ENCODE measurements around the gene CSTPP1. TPM values are rescaled to one million over a fixed set of nuclear protein-coding genes. Genes with fewer than 3 reads are reported as not detected.
"Not testable (repeated sequence)": the region's sequence is repeated elsewhere in the genome, so short reads cannot be mapped to it uniquely, and the experiment has no call there.

Gene CSTPP1
- total RNA-seq, 2 experiments from 2014 or later = 14.5 to 18.2 TPM

- CTCF ChIA-PET = no interaction called here
- H3K4me1 Mint-ChIP-seq = peaks cover 12% of the 10 kb centered on the region
- no peak for ATAC-seq
Observed at GRCh38 chr11:47087801-47088200, 151.2 kb downstream of the CSTPP1 start.

DNA sequence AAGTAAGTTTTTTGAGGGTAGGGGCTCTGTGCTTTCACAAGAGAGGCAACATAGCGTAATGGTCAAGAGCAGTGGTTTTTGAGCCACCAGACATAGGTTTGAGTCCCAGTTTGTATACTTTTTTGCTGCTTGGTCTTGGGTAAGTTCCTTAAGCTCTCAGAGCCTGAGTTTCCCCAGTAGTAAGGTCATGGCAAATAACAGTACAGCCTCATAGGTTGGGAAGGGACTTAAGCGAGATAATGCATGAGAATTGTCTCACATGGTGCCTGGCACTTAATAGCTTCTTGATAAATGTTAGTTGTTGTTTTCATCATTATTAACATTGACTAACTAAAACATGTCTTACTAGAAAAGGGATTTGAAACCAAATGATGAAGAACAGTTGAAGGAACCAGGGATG lies 157.0 kb downstream of the CSTPP1 start:
- no peak overlapping the region for H3K27ac Mint-ChIP-seq
- DNase-seq (no peak), ATAC-seq (no peak)
- CTCF ChIA-PET = interaction anchor here (1.6 kb wide), 1 partner anchor 25 kb away, joined by 3 read pairs; no protein-coding TSS in a partner anchor
- no peaks in the 10 kb centered on the region for H3K36me3 Mint-ChIP-seq
- H3K9me3 Mint-ChIP-seq (ENCODE audit: low read depth) = no peaks in the 10 kb centered on the region
- no peaks in the 10 kb centered on the region for H3K4me1 Mint-ChIP-seq
- H3K27me3 Mint-ChIP-seq = no peaks in the 10 kb centered on the region
- no peak overlapping the region for H3K4me3 Mint-ChIP-seq

More at GRCh38 chr11:47087801-47088200, 151.2 kb downstream of the CSTPP1 start:
- no peak overlapping the region for H3K27ac Mint-ChIP-seq
- H3K27me3 Mint-ChIP-seq = no peaks in the 10 kb centered on the region
- H3K9me3 Mint-ChIP-seq (ENCODE audit: low read depth) = no peaks in the 10 kb centered on the region
- H3K36me3 Mint-ChIP-seq = no peaks in the 10 kb centered on the region
- no peak for DNase-seq
- H3K4me3 Mint-ChIP-seq = no peak overlapping the region

GRCh38 chr11:47096871-47097270 lies 160.3 kb downstream of the CSTPP1 start:
- ATAC-seq; H3K9me3 Mint-ChIP-seq (ENCODE audit: low read depth); H3K4me1 Mint-ChIP-seq; H3K4me3 Mint-ChIP-seq; H3K36me3 Mint-ChIP-seq; H3K27ac Mint-ChIP-seq; H3K27me3 Mint-ChIP-seq; CTCF ChIA-PET; DNase-seq: not testable (repeated sequence)

DNA sequence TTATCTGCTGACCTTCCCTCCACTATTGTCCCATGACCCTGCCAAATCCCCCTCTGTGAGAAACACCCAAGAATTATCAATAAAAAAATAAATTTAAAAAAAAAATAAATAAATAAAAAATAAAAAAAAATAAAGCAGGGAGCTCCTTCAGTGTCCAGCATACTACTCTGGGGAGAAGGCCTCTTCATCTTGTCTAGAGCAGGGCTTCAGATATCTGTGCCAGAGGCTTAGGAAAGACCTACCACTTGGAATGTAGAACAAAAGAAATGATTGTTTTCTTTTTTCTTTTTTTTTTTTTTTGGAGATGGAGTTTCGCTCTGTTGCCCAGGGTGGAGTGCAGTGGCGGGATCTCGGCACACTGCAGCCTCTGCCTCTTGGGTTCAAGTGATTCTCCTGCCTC lies 161.7 kb downstream of the CSTPP1 start:
- H3K36me3 Mint-ChIP-seq; H3K4me1 Mint-ChIP-seq; H3K27me3 Mint-ChIP-seq; CTCF ChIA-PET; ATAC-seq; H3K27ac Mint-ChIP-seq; H3K4me3 Mint-ChIP-seq; DNase-seq; H3K9me3 Mint-ChIP-seq (ENCODE audit: low read depth): not testable (repeated sequence)

DNA sequence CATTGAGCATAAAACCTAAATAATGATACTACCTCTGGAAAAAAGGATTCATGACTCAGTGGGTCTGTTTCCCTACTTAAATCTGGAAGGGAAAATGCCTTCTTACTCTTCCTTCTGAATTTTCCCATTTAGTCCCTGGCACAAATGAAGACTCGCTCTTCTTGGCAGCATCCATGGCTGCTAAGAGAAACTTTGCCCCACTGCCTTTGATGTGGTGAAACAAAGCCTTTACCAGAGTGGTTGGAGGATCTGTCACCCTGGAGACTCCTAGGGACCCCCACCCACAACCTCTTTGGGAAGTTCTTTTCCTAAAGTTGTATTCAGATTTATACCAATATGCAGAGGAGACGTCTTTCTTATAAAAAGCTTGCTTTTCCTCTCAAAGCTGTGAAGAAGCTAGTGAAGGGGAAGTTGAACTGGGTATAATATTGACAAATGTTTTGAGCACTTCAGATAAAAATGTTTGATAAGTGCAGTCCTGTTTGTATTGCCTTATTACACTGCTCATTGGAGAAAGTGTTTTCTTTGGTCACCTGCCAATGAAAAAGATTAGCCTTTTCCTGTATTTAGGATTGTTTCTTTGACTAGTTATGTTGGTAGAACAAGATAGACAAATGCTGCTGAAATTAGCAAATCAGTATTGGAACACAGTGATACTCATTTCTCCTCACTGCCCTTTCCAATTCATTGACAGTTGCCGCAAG lies 162.8 kb downstream of the CSTPP1 start:
- Mint-ChIP-seq H3K27me3 (no peaks in the 10 kb centered on the region), H3K27ac (no peak overlapping the region), H3K9me3 (ENCODE audit: low read depth) (no peaks in the 10 kb centered on the region), H3K4me3 (no peak overlapping the region), H3K4me1 (no peaks in the 10 kb centered on the region), H3K36me3 (no peaks in the 10 kb centered on the region)
- DNase-seq = no peak
- no peak for ATAC-seq
- CTCF ChIA-PET = no interaction called here

DNA sequence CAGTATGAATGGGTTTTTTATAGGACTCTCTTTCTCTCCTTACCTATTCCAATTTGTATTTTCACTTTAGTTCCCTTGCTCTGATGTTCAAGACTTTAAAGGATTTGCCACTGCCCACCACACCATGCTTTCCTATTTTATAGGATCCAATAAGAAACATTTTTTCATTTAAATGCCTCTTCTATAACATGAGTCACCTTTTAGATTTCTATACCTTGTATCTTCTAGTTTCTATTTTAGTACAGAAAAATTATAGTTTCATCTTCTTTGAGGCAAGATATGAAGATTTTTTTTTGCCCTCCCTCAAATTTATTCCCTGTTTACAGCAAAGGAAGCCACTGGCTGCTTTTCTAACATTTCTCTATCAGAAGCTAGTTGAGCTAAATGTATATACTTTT lies 163.4 kb downstream of the CSTPP1 start:
- H3K27me3 Mint-ChIP-seq = no peaks in the 10 kb centered on the region
- no peaks in the 10 kb centered on the region for H3K4me1 Mint-ChIP-seq
- H3K9me3 Mint-ChIP-seq (ENCODE audit: low read depth) = no peaks in the 10 kb centered on the region
- CTCF ChIA-PET = no interaction called here
- no peak overlapping the region for H3K27ac Mint-ChIP-seq
- H3K36me3 Mint-ChIP-seq = no peaks in the 10 kb centered on the region
- ATAC-seq (no peak), DNase-seq (no peak)
- H3K4me3 Mint-ChIP-seq = no peak overlapping the region

- DNase-seq (no peak), ATAC-seq (no peak)
- no peaks in the 10 kb centered on the region for H3K36me3 Mint-ChIP-seq
- H3K27me3 Mint-ChIP-seq = no peaks in the 10 kb centered on the region
- CTCF ChIA-PET = interaction anchor here (1.0 kb wide), 1 partner anchor 44 kb away, joined by 3 read pairs; no protein-coding TSS in a partner anchor
- H3K9me3 Mint-ChIP-seq (ENCODE audit: low read depth) = no peaks in the 10 kb centered on the region
- H3K4me3 Mint-ChIP-seq = no peak overlapping the region
- H3K27ac Mint-ChIP-seq = no peak overlapping the region
- no peaks in the 10 kb centered on the region for H3K4me1 Mint-ChIP-seq
Observed at GRCh38 chr11:47101406-47101805, 164.8 kb downstream of the CSTPP1 start.

GRCh38 chr11:47104261-47104950 lies 167.8 kb downstream of the CSTPP1 start:
- Mint-ChIP-seq H3K9me3 (ENCODE audit: low read depth) (no peaks in the 10 kb centered on the region), H3K4me3 (no peak overlapping the region), H3K36me3 (no peaks in the 10 kb centered on the region), H3K27ac (no peak overlapping the region), H3K27me3 (no peaks in the 10 kb centered on the region), H3K4me1 (no peaks in the 10 kb centered on the region)
- CTCF ChIA-PET = no interaction called here
- DNase-seq (no peak), ATAC-seq (no peak)

GRCh38 chr11:47105541-47105940 lies 169.0 kb downstream of the CSTPP1 start:
- DNase-seq (no peak), ATAC-seq (no peak)
- CTCF ChIA-PET = interaction anchor here (0.6 kb wide), 1 partner anchor 56 kb away, joined by 3 read pairs; no protein-coding TSS in a partner anchor
- no peaks in the 10 kb centered on the region for H3K4me1 Mint-ChIP-seq
- no peaks in the 10 kb centered on the region for H3K9me3 Mint-ChIP-seq (ENCODE audit: low read depth)
- no peaks in the 10 kb centered on the region for H3K36me3 Mint-ChIP-seq
- no peaks in the 10 kb centered on the region for H3K27me3 Mint-ChIP-seq
- H3K4me3 Mint-ChIP-seq = no peak overlapping the region
- no peak overlapping the region for H3K27ac Mint-ChIP-seq

DNA sequence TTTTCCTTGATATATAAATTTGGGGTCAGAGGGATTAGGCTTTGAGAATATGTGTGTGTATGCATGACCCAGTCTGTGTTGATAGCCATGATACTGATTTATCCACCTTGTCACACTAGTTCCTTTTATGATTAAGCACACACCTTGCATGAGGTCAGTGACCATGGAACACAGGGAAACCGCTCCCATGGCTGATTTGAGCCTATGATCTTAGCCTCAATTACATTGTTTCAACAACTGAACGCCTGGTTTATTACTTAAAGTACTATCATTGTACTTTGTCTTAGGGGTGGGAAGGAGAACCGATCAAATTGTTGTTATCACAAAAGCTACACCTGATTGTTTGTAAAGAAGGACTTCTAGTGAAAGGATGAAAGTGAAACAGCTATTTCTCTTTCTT lies 169.4 kb downstream of the CSTPP1 start:
- CTCF ChIA-PET = interaction anchor here (0.6 kb wide), 1 partner anchor 55 kb away, joined by 3 read pairs; no protein-coding TSS in a partner anchor
- Mint-ChIP-seq H3K36me3 (no peaks in the 10 kb centered on the region), H3K4me1 (no peaks in the 10 kb centered on the region), H3K4me3 (no peak overlapping the region), H3K27ac (no peak overlapping the region), H3K27me3 (no peaks in the 10 kb centered on the region), H3K9me3 (ENCODE audit: low read depth) (no peaks in the 10 kb centered on the region)
- no peak for DNase-seq
- no peak for ATAC-seq

DNA sequence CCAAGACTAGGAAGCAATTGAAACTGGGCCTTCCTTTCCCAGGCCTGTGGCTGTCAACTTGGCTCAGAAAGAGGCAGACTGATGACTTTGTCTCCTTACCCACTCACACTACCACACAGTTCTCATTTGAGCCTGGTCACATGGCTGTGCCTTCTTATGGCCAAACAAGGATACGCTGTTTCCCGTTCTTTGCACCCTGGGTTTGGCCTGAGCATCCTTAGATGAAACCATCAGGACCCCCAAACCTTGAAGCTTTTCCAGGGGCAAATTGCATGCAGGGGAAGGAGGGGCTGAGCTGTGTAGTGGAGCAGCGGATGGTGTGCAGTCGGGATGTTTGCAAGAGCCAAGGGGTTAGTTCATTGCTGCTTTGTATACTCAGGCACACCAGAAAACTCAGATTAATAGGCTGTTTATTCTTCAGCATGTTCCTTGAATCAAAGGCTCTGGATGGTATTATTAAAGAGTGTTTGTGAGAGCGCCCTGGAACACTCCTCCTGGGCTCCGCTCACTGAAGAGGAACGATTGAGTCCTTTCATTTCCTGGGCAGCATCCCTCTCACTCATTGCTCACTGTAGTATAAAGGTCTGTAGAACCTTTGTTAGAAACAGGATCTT lies 170.3 kb downstream of the CSTPP1 start:
- CTCF ChIA-PET = no interaction called here

DNA sequence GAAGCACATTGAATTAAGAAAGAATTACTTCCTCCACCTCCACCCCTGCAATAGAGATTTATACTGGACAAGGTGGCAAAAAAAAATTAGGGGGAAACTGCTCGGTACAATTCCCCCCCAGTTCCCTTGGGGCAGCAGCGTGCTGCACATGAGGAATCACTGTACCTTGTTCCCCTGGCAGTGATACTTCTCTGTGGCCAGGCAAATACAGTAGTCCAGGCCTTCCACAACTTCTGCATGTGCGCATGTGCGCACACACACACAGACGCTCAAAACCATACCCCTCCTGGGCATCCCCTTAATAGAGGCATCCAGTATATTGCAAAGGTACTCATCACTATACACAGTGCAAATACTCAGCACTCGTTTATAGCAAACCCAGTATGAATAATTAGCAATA lies 171.2 kb downstream of the CSTPP1 start:
- Mint-ChIP-seq H3K27ac (no peak overlapping the region), H3K36me3 (no peaks in the 10 kb centered on the region), H3K4me1 (no peaks in the 10 kb centered on the region), H3K27me3 (no peaks in the 10 kb centered on the region), H3K9me3 (ENCODE audit: low read depth) (no peaks in the 10 kb centered on the region), H3K4me3 (no peak overlapping the region)
- CTCF ChIA-PET = interaction anchor here (0.7 kb wide), 1 partner anchor 607 kb away, joined by 4 read pairs; no protein-coding TSS in a partner anchor
- DNase-seq (no peak), ATAC-seq (no peak)

More for the DNA sequence above, 170.3 kb downstream of the CSTPP1 start:
- DNase-seq (no peak), ATAC-seq (no peak)
- no peaks in the 10 kb centered on the region for H3K9me3 Mint-ChIP-seq (ENCODE audit: low read depth)
- no peaks in the 10 kb centered on the region for H3K27me3 Mint-ChIP-seq
- no peak overlapping the region for H3K4me3 Mint-ChIP-seq
- H3K4me1 Mint-ChIP-seq = no peaks in the 10 kb centered on the region
- H3K27ac Mint-ChIP-seq = no peak overlapping the region
- no peaks in the 10 kb centered on the region for H3K36me3 Mint-ChIP-seq

GRCh38 chr11:47108214-47108613 lies 171.7 kb downstream of the CSTPP1 start:
- Mint-ChIP-seq H3K27me3 (no peaks in the 10 kb centered on the region), H3K4me3 (no peak overlapping the region), H3K36me3 (no peaks in the 10 kb centered on the region), H3K27ac (no peak overlapping the region), H3K4me1 (no peaks in the 10 kb centered on the region), H3K9me3 (ENCODE audit: low read depth) (no peaks in the 10 kb centered on the region)
- no peak for ATAC-seq
- CTCF ChIA-PET = interaction anchor here (0.7 kb wide), 1 partner anchor 607 kb away, joined by 4 read pairs; no protein-coding TSS in a partner anchor
- no peak for DNase-seq

Data from activated CD8-positive, alpha-beta memory T cell treated with anti-CD3 and anti-CD28 coated beads, Interleukin-2, amount 10 ng/mL, durations not matched to agents 7 days and 5 days (primary cell).